Forelimb muscle (tissue), 1 donor: ENCODE measurements around the gene NFIC. TPM values are rescaled to one million over a fixed set of nuclear protein-coding genes. Genes with fewer than 3 reads are reported as not detected.
A peak's percentile ranks its signal among the peaks of the same experiment; 100 is the strongest.
"Not testable (repeated sequence)": the region's sequence is repeated elsewhere in the genome, so short reads cannot be mapped to it uniquely, and the experiment has no call there.

Source experiments
- DNase-seq: peaks from one replicate; pipeline ENCODE4 v3.0.0-alpha.2; 2013; ENCODE audit warnings: low read depth
- polyA plus RNA-seq: library from polyadenylated mRNA; unstranded; fragments of 120-200 nt; gene quantifications from one replicate; pipeline ENCODE4 v1.2.1, GENCODE V29; 2013; ENCODE audit not compliant: insufficient read length

NFIC gene
- polyA plus RNA-seq, 1 donor: 35.4 TPM

DNA sequence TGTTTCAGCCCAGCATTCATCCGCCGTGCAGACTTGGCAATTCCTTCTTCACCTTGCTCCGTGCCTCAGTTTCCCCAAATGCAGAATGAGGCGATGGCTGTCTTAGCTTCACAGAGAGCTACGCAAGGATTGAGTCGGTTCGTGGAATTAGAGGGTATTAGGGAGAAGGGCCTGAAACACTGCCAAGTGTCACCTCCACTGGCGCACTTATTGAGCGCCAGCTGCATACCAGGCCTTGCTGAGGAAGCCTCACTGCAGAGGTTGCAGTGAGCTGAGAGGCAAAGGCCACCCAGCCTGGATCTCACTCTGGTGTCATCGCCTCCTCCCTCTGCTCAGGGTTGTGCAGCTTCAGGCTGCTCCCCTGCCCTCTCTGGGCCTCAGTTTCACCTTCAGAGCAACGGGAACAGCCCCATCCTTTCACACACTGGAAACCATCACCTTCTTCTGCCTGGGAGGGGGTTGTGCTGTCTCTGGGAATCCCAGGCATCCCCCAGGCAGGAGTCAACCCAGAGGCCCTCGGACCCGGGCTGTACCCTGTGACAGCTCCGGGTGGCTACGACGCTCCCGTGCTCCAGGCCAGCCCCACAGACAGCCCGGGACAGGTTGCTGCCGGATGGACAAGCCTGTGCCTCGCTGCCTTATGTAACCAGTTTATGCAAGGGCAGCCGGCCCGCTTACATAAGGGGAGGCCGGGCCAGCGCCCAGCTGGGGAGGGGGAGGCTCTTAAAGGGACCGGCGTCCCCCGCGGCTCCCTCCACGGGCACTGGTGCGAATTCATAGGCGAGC, 31.9 kb downstream of the NFIC start:
- no peak for DNase-seq

DNA sequence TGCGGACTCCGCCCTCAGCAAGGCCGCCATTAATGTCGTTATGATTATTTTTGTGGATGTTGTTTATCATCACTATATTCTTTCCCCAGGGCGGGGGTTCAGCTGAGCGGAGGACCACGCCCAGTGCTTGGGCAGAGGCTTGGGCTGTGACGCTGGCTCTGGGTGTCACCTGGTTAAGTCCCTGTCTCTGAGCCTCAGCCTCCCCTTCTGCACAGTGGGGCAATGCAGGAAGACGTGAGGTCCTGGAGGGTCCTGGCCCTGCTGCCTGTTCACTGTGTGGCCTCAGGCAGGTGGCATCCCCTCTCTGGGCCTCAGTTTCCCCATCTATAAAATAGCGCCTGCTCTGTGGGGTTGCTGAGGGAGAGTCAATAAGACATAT, 32.5 kb downstream of the NFIC start:
- no peak for DNase-seq

DNA sequence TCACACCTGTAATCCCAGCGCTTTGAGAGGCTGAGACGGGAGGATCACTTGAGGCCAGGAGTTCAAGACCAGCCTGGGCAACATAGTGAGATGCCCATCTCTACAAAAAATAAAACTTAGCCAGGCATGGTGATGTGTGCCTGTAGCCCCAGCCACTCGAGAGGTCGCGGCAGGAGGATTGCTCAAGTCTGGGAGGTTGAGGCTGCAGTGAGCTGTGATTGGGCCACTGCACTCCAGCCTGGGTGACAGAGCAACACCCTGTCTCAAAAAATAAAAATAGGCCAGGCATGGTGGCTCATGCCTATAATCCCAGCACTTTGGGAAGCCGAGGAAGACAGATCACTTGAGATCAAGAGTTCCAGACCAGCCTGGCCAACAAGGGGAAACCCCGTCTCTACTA, 32.9 kb downstream of the NFIC start:
- not testable (repeated sequence) for DNase-seq

DNA sequence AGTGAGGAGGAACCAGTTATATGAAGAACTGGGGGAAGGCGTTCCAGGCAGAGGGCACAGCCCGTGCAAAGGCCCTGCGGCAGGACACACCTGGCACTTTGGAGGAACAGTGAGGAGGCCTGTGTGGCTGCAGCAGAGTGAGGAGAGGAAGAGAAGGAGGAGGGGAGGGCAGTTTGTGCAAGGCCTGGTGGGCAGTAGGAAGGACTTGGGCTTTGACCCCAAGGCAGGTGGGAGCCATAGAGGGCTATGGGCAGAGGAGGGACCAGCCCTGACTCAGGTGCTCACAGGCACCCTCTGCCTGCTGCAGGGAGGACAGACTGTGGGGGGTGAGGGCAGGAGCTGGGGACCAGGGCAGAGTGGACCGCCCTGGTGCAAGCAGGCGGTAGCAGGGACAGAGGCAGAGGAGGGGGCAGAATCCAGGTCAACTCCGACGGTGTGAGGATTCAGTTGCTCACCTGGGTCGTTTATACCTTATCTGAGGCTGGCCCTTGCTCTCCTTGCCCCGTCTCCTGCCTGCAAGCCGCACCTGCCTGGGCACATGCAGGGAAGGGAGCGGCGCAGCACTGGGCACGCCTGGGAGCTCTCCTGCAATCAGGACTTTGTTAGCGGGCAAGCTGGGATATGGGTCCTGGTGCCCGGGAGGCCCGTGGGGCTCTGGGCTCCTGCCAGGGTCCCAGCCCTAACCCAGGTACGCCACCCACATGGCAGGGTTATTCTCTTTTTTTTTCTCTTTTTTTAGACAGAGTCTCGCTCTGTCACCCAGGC, 34.8 kb downstream of the NFIC start:
- DNase-seq: no peak

DNA sequence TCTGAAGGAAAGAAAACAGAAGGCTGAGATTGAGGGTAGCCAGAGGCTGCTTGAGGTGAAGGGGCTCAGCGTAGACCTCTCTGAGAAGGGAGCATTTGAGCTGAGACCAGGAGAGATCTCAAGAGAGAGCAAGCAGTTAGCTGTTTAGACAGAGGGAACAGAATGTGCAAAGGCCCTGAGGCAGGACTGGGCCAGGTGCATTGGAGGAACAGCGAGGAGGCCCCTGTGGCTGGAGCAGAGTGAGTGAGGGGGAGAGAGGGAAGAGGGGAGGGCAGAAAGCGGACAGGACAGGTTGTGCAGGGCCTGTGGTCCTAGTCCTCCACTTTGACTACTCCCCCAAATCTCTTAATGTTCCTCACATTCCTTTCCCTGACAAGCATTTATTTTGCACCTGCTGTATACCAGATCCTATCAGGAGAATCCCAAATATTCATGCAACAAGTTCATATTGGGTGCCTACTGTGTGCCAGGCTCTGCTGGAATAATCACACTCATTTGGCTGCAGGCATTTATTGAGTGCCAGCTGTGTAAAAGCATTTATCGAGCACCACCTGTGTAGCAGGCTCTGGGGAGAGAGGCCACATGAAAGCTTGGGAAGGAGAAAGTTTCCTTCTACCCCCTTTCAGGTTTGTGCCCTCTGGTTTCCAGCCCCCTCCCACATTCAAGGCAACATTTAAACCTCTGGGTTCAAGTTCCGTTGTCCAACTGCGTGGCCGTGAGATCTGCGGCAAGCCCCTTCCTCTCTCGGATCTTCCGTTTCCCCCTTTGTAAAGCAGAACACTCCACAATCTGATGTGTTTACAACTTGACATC, 36.5 kb downstream of the NFIC start:
- DNase-seq: no peak

DNA sequence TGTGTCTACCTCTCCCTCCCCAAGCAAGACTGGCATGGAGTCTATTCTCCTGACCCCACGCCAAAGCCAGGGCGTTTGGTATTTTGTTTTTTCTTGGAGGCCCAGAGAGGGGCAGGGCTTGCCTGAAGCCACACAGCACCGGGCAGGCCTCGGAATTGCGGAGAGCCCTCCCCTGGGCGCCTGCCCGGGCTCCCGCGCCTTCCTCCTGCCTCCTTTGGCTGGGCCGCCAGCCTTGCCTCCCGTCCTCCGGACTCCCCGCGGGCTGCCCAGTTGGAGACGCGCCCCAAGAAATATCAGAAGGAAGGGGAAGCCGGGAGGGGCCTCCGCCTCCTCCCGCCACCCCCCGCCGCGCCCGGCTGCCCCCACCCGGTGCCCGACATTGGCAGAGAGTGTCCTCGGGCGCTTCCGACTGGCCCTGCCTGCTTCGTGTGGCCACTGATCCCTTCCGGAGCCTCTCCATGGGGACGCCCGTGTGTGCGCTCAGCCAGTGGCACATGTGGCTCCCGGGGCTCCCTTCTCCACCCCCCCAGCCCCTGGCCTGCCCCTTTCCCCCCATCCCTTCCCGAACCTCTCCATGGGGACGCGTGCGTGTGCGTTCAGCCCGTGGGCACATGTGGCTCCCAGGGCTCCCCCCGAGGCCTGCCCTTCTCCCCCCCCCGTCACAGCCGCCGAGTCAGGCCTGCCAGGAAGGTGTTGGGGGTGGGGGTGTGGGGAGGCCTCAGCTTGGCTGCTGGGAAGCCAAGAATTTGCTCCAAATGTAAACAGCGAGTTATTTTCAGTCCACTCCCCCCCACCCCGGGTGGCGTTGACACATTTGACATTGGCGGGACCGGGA, 37.3 kb downstream of the NFIC start:
- DNase-seq: peak; percentile 53

DNA sequence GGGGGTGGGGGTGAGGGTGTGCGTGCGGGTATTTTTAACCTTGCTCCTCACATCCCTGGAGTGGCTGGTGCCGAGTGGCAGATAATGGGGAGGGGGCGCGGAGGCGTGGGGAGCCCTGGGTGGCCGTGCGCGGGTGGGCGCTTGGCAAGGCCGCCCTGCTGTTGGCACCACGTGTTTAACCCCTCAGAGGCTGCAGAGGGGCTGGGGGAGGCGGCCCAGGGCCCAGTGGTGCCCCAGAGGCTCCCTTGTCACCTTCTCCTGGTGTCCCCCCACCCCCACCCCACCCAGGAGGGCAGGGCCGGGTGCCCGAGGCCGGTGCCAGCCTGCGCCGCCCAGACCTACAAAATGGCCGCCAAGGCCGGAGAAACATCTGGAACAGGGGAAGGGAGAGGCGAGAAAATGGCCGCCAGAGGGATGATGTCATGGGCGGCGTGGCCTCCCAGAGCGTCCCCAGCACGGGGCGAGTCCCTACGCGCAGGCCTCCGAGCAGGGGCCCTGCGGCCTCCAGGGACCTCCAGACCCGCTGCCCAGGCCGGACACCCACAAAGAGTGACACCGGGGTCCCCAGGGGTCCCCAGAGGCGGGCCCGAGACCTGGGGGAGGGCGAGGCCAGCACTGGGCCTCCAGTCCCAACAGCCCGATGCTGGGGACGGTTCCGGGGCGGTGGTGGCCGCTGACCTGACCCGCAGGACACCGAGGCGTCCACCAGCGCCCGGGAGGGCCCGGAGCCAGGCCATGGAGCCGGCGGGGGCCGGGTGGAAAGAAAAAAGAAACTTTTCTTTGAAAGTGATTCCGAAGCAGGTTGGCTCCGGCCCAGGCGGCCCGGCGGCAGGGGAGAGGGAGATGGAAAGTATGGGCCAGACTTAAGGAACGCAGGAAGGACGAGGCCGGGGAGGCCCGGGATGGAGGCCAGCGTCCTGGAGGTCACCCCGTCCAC, 38.2 kb downstream of the NFIC start:
- DNase-seq: peak; percentile 64

DNA sequence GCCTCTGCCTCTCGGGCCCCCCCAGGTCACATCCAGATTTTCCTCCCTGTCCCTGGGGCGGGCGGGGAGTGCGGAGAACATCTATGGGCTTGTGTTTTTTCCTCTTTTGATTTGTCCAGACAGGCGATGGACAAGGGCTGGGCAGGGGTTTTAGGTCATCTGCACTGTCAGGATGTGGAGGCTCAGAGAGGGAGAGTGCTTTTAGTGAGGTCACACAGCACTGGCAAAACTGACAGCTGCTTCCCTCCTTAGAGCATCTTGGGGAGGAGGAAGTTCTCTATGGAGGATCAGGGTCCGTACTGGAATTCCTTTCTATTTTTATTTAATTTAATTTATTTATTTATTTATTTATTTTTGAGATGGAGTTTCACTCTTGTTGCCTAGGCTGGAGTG, 38.9 kb downstream of the NFIC start:
- no peak for DNase-seq

DNA sequence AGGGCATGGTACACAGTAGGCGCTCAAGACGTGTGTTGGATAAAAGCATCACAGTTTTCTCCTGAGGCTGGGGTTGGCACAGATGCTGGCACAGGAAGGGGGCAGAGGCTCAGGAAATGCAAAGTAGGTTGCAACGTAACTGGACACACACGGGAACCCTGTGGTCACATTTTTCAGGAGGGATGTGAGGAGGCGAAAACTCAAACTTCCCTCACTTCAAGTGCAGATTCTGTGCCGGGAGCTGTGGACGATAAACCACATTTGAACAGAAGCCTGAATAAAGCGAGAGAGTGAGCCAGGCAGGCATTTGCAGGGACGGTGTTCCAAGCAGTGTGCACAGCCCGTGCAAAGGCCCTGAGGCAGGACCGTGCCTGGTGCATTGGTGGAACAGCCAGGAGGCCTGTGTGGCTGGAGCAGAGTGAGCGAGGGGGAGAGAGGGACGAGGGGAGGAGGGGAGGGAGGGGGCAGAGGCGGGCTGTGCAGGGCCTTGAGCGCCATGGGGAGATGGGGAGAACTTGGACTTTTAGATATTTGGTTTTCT, 40.3 kb downstream of the NFIC start:
- no peak for DNase-seq

DNA sequence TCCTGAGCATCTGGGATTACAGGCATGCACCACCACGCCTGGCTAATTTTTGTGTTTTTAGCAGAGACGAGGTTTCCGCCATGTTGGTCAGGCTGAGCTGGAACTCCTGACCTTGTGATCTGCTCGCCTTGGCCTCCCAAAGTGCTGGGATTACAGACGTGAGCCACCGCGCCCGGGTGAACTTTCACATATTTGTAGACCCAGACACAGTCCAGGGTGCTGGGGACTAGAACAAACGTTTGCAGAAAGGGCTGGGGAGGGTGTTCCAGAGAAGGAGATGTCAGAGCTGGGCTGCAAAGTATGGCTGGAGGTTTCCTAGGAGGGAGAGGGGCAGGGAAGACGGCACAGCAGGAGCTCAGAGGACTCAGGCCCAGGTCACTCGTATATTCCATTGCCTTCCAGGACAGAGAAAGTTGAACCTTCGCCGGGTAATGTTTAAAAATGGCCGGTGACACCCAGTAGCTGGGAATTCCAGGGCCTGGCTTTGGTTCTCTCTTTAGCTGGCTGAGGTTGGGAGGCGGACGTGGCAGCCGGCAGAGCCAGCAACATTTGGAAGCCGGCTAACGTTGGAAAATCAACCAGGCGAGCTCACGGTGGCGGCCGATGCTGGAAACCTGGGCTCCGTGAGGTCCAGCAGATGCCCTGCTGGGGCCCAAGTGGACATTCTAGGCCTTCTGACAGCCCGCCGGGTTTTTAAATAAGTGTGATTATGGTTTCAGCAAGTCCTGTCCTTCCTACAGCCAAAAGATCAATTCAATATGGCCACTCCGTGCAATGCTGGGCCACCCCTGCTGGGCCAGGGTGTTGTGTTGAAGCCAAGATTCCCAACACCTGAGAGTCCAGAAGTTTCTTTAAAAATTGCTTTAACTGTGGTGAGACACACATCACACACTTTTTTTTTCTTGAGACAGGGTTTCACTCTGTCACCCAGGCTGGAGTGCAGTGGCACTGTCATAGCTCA, 41.5 kb downstream of the NFIC start:
- DNase-seq: peak; percentile 54

DNA sequence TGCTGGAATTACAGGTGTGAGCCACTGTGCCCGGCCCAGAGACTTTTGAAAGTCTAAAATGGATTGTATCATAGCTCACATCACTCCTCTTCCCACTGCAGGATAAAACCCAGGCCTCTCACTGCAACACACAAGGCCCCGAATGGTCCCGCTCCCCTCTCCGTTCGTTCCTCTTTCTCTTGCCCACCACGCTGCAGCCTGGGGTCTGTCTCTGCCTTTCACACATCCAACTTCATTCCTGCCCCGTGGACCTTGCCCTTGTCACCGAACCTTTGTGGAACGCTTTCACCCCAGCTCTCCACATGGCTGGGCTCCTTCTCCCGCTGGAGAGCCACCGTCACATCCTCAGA, 42.6 kb downstream of the NFIC start:
- no peak for DNase-seq

DNA sequence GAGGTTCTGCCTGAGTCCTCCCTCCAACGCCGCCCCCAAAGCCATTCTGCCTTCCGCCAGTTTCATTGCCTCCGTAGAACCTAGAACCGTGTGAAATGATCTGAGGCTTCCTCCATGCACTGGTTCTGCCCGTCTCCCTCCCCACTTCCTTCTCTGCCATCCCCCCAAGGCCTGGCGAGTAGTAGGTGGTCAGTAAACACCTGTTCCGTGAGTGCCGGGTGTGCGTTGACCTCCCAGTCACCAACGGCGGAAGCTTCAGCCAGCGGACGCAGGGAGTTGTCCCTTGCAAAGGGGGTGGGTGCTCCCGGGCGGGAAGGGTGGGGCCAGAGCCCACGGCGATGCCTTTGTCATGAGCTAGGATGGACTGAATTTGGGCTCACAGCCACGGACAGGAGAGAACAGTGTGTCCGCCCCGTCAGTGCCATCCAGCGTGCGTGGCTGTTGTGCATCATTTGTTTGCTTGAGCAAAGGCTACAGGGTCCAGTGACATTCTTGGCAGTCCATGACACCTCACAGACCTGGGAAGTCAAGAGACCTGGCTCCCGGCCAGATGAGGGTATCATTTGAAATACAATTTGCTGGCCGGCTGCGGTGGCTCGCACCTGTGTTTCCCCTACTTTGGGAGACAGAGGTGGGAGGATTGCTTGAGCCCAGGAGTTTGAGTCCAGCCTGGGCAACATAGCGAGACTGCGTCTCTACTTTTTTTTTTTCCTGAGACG, 43.1 kb downstream of the NFIC start:
- DNase-seq: no peak

DNA sequence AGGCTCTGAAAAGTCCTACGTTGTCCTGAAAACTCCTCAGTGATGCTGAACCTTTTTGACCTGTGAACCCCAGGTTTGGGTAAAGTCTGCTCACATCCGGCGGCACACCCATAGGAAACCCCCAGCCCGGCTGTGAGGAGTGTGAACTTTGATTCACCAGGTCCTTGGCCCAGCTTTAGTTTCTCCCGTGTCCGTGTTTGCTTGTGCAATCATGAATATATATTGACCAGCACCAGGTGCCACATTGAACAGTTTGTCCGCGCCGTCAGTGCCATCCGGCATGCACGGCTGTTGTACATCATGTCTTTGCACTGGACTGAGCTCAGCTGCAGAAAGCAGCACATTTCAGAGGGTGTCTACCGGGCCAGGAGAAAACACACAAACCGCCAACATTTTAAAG, 45.3 kb downstream of the NFIC start:
- no peak for DNase-seq

DNA sequence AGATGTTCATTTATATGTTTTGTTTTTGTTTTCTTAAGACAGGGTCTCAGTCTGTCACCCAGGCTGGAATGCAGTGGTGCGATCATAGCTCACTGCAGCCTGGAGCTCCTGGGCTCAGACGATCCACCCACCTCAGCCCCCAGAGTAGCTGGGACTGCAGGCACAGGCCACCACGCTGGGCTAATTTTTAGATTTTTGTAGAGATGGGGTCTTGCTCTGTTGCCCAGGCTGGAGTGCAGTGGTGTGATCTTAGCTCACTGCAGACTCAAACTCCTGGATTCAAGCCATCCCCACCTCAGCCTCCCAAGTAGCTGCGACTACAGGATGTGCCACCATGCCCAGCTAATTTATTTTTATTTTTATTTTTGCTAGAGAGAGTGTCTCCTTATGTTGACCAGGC, 45.7 kb downstream of the NFIC start:
- no peak for DNase-seq

DNA sequence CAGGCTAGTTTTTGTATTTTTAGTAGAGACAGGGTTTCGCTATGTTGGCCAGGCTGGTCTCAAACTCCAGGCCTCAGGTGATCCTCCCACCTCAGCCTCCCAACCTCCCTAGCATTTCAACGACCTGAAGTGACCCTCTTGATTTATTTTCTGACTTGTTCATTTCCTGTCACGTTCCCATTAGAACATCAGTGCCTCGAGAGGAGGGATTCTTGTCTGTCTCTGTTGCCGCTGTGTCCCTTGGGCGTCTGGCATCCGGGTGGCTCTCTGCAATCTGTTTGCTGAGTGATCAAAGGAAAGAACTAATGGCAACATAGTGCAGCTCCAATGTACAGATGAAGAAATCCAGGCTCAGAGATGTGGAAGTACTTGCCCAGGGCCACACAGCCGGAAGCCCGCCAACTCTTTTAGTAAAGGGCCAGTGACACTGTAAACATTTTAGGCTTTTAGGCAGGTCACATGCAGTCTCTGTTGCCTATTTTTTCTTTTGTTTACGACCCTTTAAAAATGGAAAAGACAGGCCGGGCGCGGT, 47.5 kb downstream of the NFIC start:
- no peak for DNase-seq

DNA sequence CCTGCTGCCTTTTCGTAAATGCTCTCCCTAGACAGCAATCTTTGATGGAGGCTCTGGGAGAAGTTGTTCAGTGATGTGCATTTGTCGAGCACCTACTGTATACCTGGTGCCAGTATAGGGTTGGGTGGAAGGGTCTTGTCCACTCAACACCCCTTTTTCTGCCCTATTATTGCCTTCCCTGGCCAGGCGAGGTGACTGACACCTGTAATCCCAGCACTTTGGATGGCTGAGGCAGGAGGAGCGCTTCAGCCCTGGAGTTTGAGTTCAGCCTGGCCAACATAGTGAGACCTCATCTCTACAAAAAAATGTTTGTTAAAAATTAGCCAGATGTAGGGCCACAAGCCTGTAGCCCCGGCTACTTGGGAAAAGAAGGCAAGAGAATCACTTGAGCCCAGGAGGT, 49.3 kb downstream of the NFIC start:
- DNase-seq: no peak

DNA sequence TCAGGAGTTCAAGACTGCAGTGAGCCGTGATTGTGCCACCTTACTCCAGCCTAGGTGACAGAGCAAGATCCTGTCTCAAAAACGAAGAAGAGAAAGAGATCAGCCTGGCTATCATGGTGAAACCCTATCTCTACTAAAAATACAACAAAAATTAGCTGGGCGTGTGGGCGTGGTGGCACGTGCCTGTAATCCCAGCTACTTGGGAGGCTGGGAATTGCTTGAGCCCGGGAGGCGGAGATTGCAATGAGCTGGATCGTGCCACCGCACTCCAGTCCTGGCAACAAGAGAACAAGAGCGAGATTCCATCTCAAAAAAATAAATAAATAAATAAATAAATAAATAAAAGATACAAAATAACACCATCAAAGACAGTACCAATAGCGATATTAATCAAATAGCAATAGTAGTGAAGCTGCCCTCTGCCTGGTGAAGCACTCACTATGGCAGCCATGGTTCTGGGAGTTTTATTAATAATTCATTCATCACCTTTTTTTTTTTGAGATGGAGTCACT, 53.9 kb downstream of the NFIC start:
- DNase-seq: no peak
